Esophagus muscularis mucosa (tissue), 4 donors: ENCODE measurements around the gene EGF. TPM values are rescaled to one million over a fixed set of nuclear protein-coding genes. Genes with fewer than 3 reads are reported as not detected.

Source experiments
- DNase-seq: peaks from one replicate; pipeline ENCODE4 v3.0.0-alpha.2; 2017; ENCODE audit errors: extremely low spot score
- H3K27ac ChIP-seq, 4 donors: fragments of 200-600 bp; sonication (generic); replicated peaks in 1 of 4; 1 replicate in 3 of 4; 2 replicates in 1 of 4; pipeline ENCODE4 v1.5.1; 2016 to 2019; ENCODE audit warnings: mild to moderate bottlenecking in 1 of 4
- H3K27me3 ChIP-seq, 4 donors: fragments of 200-600 bp; sonication (generic); one replicate each; pipeline versions ENCODE4 v1.5.1 to v1.6.0; 2016 to 2019
- H3K36me3 ChIP-seq, 4 donors: fragments of 200-600 bp; sonication (generic); one replicate each; pipeline ENCODE4 v1.5.1; 2016 to 2019
- H3K4me1 ChIP-seq, 4 donors: fragments of 200-600 bp; sonication (generic); one replicate each; pipeline ENCODE4 v1.5.1; 2016 to 2019
- H3K4me3 ChIP-seq, 4 donors: fragments of 200-600 bp; sonication (generic); 1 replicate in 2 of 4; 2 replicates in 2 of 4; pipeline ENCODE4 v1.5.1; 2016 to 2019; ENCODE audit warnings: mild to moderate bottlenecking in 4 of 4, moderate library complexity in 1 of 4
- H3K9me3 ChIP-seq, 4 donors: fragments of 200-600 bp; sonication (generic); 1 replicate in 3 of 4; 2 replicates in 1 of 4; pipeline ENCODE4 v1.5.1; 2016 to 2019
- CTCF ChIP-seq, 3 experiments: fragments of 200-600 bp in 2 of 3; fragments of 450-650 bp in 1 of 3; sonication (generic) in 2 of 3; IDR thresholded peaks; one replicate each; pipeline ENCODE4 v1.5.1; 2017 to 2019; ENCODE audit warnings: antibody characterized with exemption in 3 of 3, mild to moderate bottlenecking in 2 of 3, moderate library complexity in 1 of 3
- EP300 ChIP-seq: sonication (generic); formaldehyde crosslinking; IDR thresholded peaks from one replicate; pipeline ENCODE4 v1.6.1; 2017; ENCODE audit warnings: antibody characterized with exemption
- POLR2A ChIP-seq: fragments of 450-650 bp; IDR thresholded peaks from one replicate; pipeline ENCODE4 v1.6.1; 2017; ENCODE audit warnings: antibody characterized with exemption, moderate library complexity, mild to moderate bottlenecking, low read depth
- POLR2AphosphoS5 ChIP-seq, 2 donors: sonication (generic); formaldehyde crosslinking; IDR thresholded peaks; one replicate each; pipeline ENCODE4 v1.6.1; 2017; ENCODE audit warnings: antibody characterized with exemption in 2 of 2
- WGBS: methylation state at CpG from one replicate; pipeline ENCODE4 v1.1.5; 2018; 5-methylcytosine and 5-hydroxymethylcytosine counted together
- intact Hi-C: fragments of 100-400 bp; cut with DNase I; formaldehyde crosslinking; loops from one replicate; pipeline ENCODE4 v1.15.1; 2023
- total RNA-seq, 4 donors: library from RNA; depleted of rRNA; stranded (reverse); fragments of >200 nt; gene quantifications; one replicate each; pipeline versions ENCODE4 v1.1.0 to v1.2.1, GENCODE V29; 2016

The EGF gene
- total RNA-seq, 4 donors from 2014 or later = 0.75 to 3.6 (median 2.2) TPM

- TF ChIP-seq EP300 (no peak), CTCF (IDR thresholded peaks at IDR 0.05) (no peak), POLR2AphosphoS5 (IDR thresholded peaks at IDR 0.05) (no peak), POLR2A (no peak)
- Histone ChIP-seq H3K4me3 (no peak overlapping the region), H3K27me3 (no peaks in the 10 kb centered on the region), H3K36me3 (no peaks in the 10 kb centered on the region), H3K4me1 (no peaks in the 10 kb centered on the region), H3K9me3 (no peaks in the 10 kb centered on the region), H3K27ac (no peak overlapping the region)
- no peak for DNase-seq
- 53% methylated on average over 6 of the region's 6 CpGs for WGBS
- intact Hi-C loops = no loop called here
These were observed 25.6 kb upstream of the EGF start for GRCh38 chr4:109887071-109887470.

GRCh38 chr4:109890076-109890475 is 22.6 kb upstream of the EGF start:
- intact Hi-C loops = no loop called here
- Histone ChIP-seq H3K4me1 (no peaks in the 10 kb centered on the region), H3K4me3 (no peak overlapping the region), H3K27me3 (no peaks in the 10 kb centered on the region), H3K9me3 (no peaks in the 10 kb centered on the region), H3K27ac (no peak overlapping the region), H3K36me3 (no peaks in the 10 kb centered on the region)
- TF ChIP-seq POLR2A (no peak), EP300 (no peak), CTCF (IDR thresholded peaks at IDR 0.05) (no peak), POLR2AphosphoS5 (IDR thresholded peaks at IDR 0.05) (no peak)
- no peak for DNase-seq

- TF ChIP-seq CTCF (IDR thresholded peaks at IDR 0.05) = no peak
- TF ChIP-seq EP300 = no peak
- no peak for TF ChIP-seq POLR2AphosphoS5 (IDR thresholded peaks at IDR 0.05)
- no peak for TF ChIP-seq POLR2A
- no peaks in the 10 kb centered on the region for H3K27me3 ChIP-seq
- intact Hi-C loops = no loop called here
- H3K9me3 ChIP-seq = no peaks in the 10 kb centered on the region
- 87% methylated on average over 8 of the region's 8 CpGs for WGBS
- no peaks in the 10 kb centered on the region for H3K4me1 ChIP-seq
- H3K36me3 ChIP-seq = no peaks in the 10 kb centered on the region
- H3K27ac ChIP-seq = no peak overlapping the region
- no peak overlapping the region for H3K4me3 ChIP-seq
- DNase-seq = no peak
These were observed 10.0 kb upstream of the EGF start for GRCh38 chr4:109902559-109903251.

GRCh38 chr4:109908731-109909130 is 4.0 kb upstream of the EGF start:
- no peaks in the 10 kb centered on the region for H3K36me3 ChIP-seq
- H3K4me1 ChIP-seq = peaks cover 0 to 14% (median 12%) of the 10 kb centered on the region in 4 donors
- H3K4me3 ChIP-seq = no peak overlapping the region
- TF ChIP-seq CTCF (IDR thresholded peaks at IDR 0.05) (no peak), EP300 (no peak), POLR2A (no peak), POLR2AphosphoS5 (IDR thresholded peaks at IDR 0.05) (no peak)
- no peak overlapping the region for H3K27ac ChIP-seq
- DNase-seq = no peak
- H3K27me3 ChIP-seq = no peaks in the 10 kb centered on the region
- WGBS = 41% methylated on average over 1 of the region's 1 CpG
- intact Hi-C loops = no loop called here
- no peaks in the 10 kb centered on the region for H3K9me3 ChIP-seq

- Histone ChIP-seq H3K9me3 (no peaks in the 10 kb centered on the region), H3K27ac (no peak overlapping the region), H3K36me3 (no peaks in the 10 kb centered on the region), H3K4me1 (peaks cover 0 to 18% (median 12%) of the 10 kb centered on the region in 4 donors), H3K27me3 (no peaks in the 10 kb centered on the region), H3K4me3 (no peak overlapping the region)
- DNase-seq = no peak
- no peak for TF ChIP-seq POLR2AphosphoS5 (IDR thresholded peaks at IDR 0.05)
- 83% methylated on average over 2 of the region's 2 CpGs for WGBS
- intact Hi-C loops = no loop called here
These were observed 2.4 kb upstream of the EGF start for GRCh38 chr4:109910256-109910655.
